ENCODE data around the gene C22orf23. TPM values are rescaled to one million over a fixed set of nuclear protein-coding genes. Genes with fewer than 3 reads are reported as not detected.

Gene C22orf23
- total RNA-seq, 4 donors from 2014 or later: 0.31 to 0.40 TPM; not detected in 2

DNA sequence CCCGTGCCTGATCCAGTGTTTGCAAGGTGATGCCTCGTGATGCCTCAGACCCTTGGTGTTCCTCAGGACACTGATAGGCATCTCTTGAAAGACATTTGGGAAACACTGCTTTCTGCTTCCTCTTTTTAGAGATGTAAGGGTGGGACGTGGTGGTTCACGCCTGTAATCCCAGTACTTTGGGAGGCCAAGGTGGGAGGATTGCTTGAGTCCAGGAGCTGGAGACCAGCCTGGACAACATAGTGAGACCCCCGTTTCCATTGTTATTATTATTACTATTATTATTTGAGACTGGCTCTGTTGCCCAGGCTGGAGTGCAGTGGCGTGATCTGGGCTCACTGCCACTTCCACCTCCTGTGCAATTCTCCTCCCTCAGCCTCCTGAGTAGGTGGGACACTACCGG, 37.5 kb upstream of the C22orf23 start:
- Histone ChIP-seq H3K9me3 (no peaks in the 10 kb centered on the region), H3K27me3 (no peaks in the 10 kb centered on the region), H3K4me1 (no peaks in the 10 kb centered on the region), H3K36me3 (peaks cover 0 to 22% of the 10 kb centered on the region in 2 donors), H3K4me3 (no peak overlapping the region), H3K27ac (no peak overlapping the region)
- no peak for ATAC-seq
- WGBS, 2 donors (ENCODE audit: low coverage in 1 of 2): 86 to 90% methylated on average over 2 to 5 of the region's 7 CpGs
- TF ChIP-seq EP300 (IDR thresholded peaks at IDR 0.05) (no peak), POLR2A (IDR thresholded peaks at IDR 0.05) (no peak), POLR2AphosphoS5 (IDR thresholded peaks at IDR 0.05) (no peak)
- TF ChIP-seq, protein P1, sequence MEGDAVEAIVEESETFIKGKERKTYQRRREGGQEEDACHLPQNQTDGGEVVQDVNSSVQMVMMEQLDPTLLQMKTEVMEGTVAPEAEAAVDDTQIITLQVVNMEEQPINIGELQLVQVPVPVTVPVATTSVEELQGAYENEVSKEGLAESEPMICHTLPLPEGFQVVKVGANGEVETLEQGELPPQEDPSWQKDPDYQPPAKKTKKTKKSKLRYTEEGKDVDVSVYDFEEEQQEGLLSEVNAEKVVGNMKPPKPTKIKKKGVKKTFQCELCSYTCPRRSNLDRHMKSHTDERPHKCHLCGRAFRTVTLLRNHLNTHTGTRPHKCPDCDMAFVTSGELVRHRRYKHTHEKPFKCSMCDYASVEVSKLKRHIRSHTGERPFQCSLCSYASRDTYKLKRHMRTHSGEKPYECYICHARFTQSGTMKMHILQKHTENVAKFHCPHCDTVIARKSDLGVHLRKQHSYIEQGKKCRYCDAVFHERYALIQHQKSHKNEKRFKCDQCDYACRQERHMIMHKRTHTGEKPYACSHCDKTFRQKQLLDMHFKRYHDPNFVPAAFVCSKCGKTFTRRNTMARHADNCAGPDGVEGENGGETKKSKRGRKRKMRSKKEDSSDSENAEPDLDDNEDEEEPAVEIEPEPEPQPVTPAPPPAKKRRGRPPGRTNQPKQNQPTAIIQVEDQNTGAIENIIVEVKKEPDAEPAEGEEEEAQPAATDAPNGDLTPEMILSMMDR (IDR thresholded peaks at IDR 0.05): no peak

- Histone ChIP-seq H3K4me3 (no peak overlapping the region), H3K27ac (peak overlapping the region in 1 of 4 donors; percentile 34), H3K27me3 (no peaks in the 10 kb centered on the region), H3K36me3 (peaks cover 0 to 23% of the 10 kb centered on the region in 2 donors), H3K4me1 (no peaks in the 10 kb centered on the region), H3K9me3 (no peaks in the 10 kb centered on the region)
- no peak for TF ChIP-seq POLR2A (IDR thresholded peaks at IDR 0.05)
- TF ChIP-seq, protein P1 (IDR thresholded peaks at IDR 0.05): no peak
- no peak for TF ChIP-seq POLR2AphosphoS5 (IDR thresholded peaks at IDR 0.05)
- no peak for TF ChIP-seq EP300 (IDR thresholded peaks at IDR 0.05)
- 40 to 81% methylated on average over 1 to 2 of the region's 5 CpGs for WGBS, 2 donors (ENCODE audit: low coverage in 1 of 2)
- no peak for ATAC-seq
Observed at GRCh38 chr22:37990301-37990700, 36.9 kb upstream of the C22orf23 start.

DNA sequence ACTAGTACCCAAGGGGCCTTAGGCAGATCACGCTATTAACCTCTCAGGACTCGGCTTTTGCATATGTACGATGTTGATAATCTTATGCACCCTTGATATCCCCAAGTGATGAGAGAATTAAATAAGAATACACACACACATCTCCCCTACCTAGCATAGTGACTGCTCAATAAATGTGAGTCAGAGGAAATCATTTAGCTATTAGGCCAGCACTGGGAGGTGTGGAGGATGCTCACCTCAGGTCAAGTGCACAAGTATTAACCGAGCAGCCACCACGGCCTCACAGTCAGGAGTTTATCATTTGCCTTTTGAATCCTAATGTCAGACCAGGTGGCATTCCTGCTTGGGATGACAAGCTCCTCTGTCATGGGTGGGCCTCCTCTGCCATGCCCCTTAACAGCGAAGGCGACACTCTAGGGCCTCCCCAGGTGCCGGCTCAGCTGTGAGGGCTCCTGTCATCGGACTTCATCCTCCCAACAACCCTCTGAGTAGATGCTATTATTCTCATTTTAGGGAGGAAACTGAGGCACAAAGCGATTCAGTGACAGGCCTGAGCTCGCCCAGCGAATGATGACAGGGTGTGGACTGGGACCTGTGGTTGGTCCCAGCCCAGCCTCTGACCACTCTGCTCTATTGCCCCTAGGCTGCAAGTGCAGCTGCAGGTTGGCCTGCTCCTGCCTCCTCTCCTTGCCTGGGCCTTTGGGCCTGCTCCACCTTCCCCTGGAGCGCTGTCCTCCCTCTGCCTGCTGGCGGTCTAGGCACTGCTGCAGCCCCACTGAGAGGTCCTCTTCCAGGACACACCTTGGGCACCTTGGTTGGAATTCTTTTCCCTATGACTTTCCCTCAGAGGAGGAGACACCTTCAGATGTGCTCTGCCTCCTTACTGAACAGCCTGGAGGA, 36.0 kb upstream of the C22orf23 start:
- Histone ChIP-seq H3K27me3 (no peaks in the 10 kb centered on the region), H3K9me3 (no peaks in the 10 kb centered on the region), H3K4me1 (no peaks in the 10 kb centered on the region), H3K36me3 (peaks cover 0 to 23% of the 10 kb centered on the region in 2 donors), H3K27ac (peak overlapping the region in 1 of 4 donors; percentile 34), H3K4me3 (no peak overlapping the region)
- 88% methylated on average over 7 of the region's 14 CpGs; no CpG with 5 or more reads in 1 of the 2 donors for WGBS, 2 donors (ENCODE audit: low coverage in 1 of 2)
- no peak for ATAC-seq
- TF ChIP-seq, protein P1 (IDR thresholded peaks at IDR 0.05): no peak
- TF ChIP-seq EP300 (IDR thresholded peaks at IDR 0.05): no peak
- no peak for TF ChIP-seq POLR2A (IDR thresholded peaks at IDR 0.05)
- TF ChIP-seq POLR2AphosphoS5 (IDR thresholded peaks at IDR 0.05): no peak

GRCh38 chr22:37986371-37986770, 33.0 kb upstream of the C22orf23 start:
- Histone ChIP-seq H3K4me1 (no peaks in the 10 kb centered on the region), H3K27ac (peak overlapping the region in 3 of 4 donors; percentile 15 to 67 (median 57)), H3K4me3 (peak overlapping the region in 1 of 2 donors; percentile 33), H3K27me3 (no peaks in the 10 kb centered on the region), H3K9me3 (no peaks in the 10 kb centered on the region), H3K36me3 (peaks cover 0 to 27% of the 10 kb centered on the region in 2 donors)
- no peak for ATAC-seq
- TF ChIP-seq, protein P1 (IDR thresholded peaks at IDR 0.05): no peak
- no peak for TF ChIP-seq POLR2AphosphoS5 (IDR thresholded peaks at IDR 0.05)
- no peak for TF ChIP-seq EP300 (IDR thresholded peaks at IDR 0.05)
- TF ChIP-seq POLR2A (IDR thresholded peaks at IDR 0.05): no peak
- WGBS, 2 donors (ENCODE audit: low coverage in 1 of 2): no CpG with 5 or more reads among the region's 7 CpGs
